Gastrocnemius medialis (tissue), 4 donors: Measurements from ENCODE around the gene EEF1A1. TPM values are rescaled to one million over a fixed set of nuclear protein-coding genes. Genes with fewer than 3 reads are reported as not detected.

Experiments
- ATAC-seq, 2 donors: fragments of 150-250 bp; one replicate each; pipeline ENCODE4 v1.9.1; 2016
- DNase-seq, 2 donors: peaks; one replicate each; pipeline ENCODE4 v3.0.0-alpha.2; 2019
- H3K27ac ChIP-seq, 4 donors: fragments of 200-600 bp; sonication (generic); 1 replicate in 1 of 4; 2 replicates in 3 of 4; pipeline ENCODE4 v1.5.1; 2016 to 2018; ENCODE audit warnings: mild to moderate bottlenecking in 2 of 4, moderate library complexity in 1 of 4
- H3K27me3 ChIP-seq, 3 donors: fragments of 200-600 bp; sonication (generic) in 2 of 3; 1 replicate in 1 of 3; 2 replicates in 2 of 3; pipeline versions ENCODE4 v1.5.1 to v1.6.0; 2016 to 2019; ENCODE audit warnings: mild to moderate bottlenecking in 1 of 3, moderate library complexity in 1 of 3
- H3K36me3 ChIP-seq, 2 donors: fragments of 200-600 bp; sonication (generic) in 1 of 2; one replicate each; pipeline ENCODE4 v1.5.1; 2017 to 2018
- H3K4me1 ChIP-seq, 2 donors: fragments of 200-600 bp; sonication (generic) in 1 of 2; one replicate each; pipeline ENCODE4 v1.5.1; 2016 to 2017; ENCODE audit warnings: mild to moderate bottlenecking in 2 of 2
- H3K4me3 ChIP-seq, 4 donors: fragments of 200-600 bp; sonication (generic) in 3 of 4; 1 replicate in 1 of 4; 2 replicates in 3 of 4; pipeline ENCODE4 v1.5.1; 2016 to 2019; ENCODE audit warnings: mild to moderate bottlenecking in 2 of 4
- H3K9me3 ChIP-seq, 3 donors: fragments of 200-600 bp; sonication (generic) in 2 of 3; 1 replicate in 1 of 3; 2 replicates in 2 of 3; pipeline ENCODE4 v1.5.1; 2016 to 2019
- POLR2A ChIP-seq, 2 donors: fragments of 450-650 bp; IDR thresholded peaks; one replicate each; pipeline ENCODE4 v1.6.1; 2017; ENCODE audit warnings: antibody characterized with exemption in 2 of 2, mild to moderate bottlenecking in 2 of 2, moderate library complexity in 2 of 2
- in situ Hi-C, 4 donors: fragments of 200-750 bp; cut with MboI; loops; one replicate each; pipeline versions ENCODE4 v1.15.0 to v1.8.0; 2017; ENCODE audit warnings: low sequenced_read_pairs in 4 of 4
- intact Hi-C: fragments of 100-400 bp; cut with DNase I; formaldehyde crosslinking; loops from one replicate; pipeline ENCODE4 v1.15.1; 2023; ENCODE audit warnings: low total_unique reads
- total RNA-seq, 4 donors: library from RNA; depleted of rRNA; stranded (reverse); fragments of >200 nt; gene quantifications; one replicate each; pipeline versions ENCODE4 v1.1.0 to v1.2.3, GENCODE V29; 2016
- TF ChIP-seq, protein P1 (sequence below), 5 experiments: fragments of 450-650 bp in 3 of 5; fragments of 200-600 bp in 2 of 5; sonication (generic) in 2 of 5; IDR thresholded peaks in 4 of 5; conservative IDR thresholded peaks in 1 of 5; 1 replicate in 4 of 5; 2 replicates in 1 of 5; pipeline ENCODE4 v1.5.1; 2016 to 2019; ENCODE audit warnings: antibody characterized with exemption in 5 of 5, mild to moderate bottlenecking in 3 of 5, moderate library complexity in 3 of 5

EEF1A1 gene
- total RNA-seq, 4 donors from 2014 or later, result 846 to 1,271 (median 1,198) TPM

DNA sequence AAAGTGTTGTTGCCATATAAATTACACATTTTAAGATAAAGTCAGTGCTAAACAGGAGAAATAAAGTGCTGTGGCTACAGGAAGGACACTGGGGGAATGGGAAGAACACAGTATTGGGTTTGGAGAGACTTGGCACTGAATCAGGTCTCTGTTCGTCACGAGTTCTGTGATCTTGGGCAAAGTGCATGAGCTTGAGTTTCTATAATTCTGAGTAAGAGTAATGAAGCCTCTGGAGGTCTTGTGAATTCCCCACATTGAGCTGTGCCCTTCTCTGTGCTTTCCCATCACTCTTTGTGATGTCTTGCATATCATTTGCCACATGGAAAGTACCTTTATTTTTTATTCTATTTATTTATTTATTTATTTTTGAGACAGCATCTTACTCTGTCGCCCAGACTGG lies 16.8 kb upstream of the EEF1A1 start:
- in situ Hi-C loops, result no loop called here
- ATAC-seq (no peak), DNase-seq (no peak)
- Histone ChIP-seq H3K9me3 (no peaks in the 10 kb centered on the region), H3K4me1 (no peaks in the 10 kb centered on the region), H3K27me3 (no peaks in the 10 kb centered on the region), H3K4me3 (no peak overlapping the region), H3K36me3 (no peaks in the 10 kb centered on the region), H3K27ac (no peak overlapping the region)
- intact Hi-C loops, result no loop called here
- TF ChIP-seq, protein P1, sequence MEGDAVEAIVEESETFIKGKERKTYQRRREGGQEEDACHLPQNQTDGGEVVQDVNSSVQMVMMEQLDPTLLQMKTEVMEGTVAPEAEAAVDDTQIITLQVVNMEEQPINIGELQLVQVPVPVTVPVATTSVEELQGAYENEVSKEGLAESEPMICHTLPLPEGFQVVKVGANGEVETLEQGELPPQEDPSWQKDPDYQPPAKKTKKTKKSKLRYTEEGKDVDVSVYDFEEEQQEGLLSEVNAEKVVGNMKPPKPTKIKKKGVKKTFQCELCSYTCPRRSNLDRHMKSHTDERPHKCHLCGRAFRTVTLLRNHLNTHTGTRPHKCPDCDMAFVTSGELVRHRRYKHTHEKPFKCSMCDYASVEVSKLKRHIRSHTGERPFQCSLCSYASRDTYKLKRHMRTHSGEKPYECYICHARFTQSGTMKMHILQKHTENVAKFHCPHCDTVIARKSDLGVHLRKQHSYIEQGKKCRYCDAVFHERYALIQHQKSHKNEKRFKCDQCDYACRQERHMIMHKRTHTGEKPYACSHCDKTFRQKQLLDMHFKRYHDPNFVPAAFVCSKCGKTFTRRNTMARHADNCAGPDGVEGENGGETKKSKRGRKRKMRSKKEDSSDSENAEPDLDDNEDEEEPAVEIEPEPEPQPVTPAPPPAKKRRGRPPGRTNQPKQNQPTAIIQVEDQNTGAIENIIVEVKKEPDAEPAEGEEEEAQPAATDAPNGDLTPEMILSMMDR (IDR thresholded peaks at IDR 0.05 in 4 of 5, conservative IDR thresholded peaks at IDR 0.05 in 1 of 5), result no peak
- TF ChIP-seq POLR2A (IDR thresholded peaks at IDR 0.05), result no peak

GRCh38 chr6:73534628-73535027 lies 13.8 kb upstream of the EEF1A1 start:
- intact Hi-C loops, result no loop called here
- no peak for ATAC-seq
- Histone ChIP-seq H3K9me3 (no peaks in the 10 kb centered on the region), H3K36me3 (no peaks in the 10 kb centered on the region), H3K27ac (no peak overlapping the region), H3K4me3 (no peak overlapping the region), H3K4me1 (no peaks in the 10 kb centered on the region), H3K27me3 (peaks cover 0 to 3% (median 0%) of the 10 kb centered on the region in 3 donors)
- TF ChIP-seq, protein P1 (IDR thresholded peaks at IDR 0.05 in 4 of 5, conservative IDR thresholded peaks at IDR 0.05 in 1 of 5), result no peak
- no peak for TF ChIP-seq POLR2A (IDR thresholded peaks at IDR 0.05)
- in situ Hi-C loops, result no loop called here
- no peak for DNase-seq

GRCh38 chr6:73532293-73532692 lies 11.5 kb upstream of the EEF1A1 start:
- Histone ChIP-seq H3K27me3 (peaks cover 0 to 9% (median 0%) of the 10 kb centered on the region in 3 donors), H3K4me1 (no peaks in the 10 kb centered on the region), H3K27ac (no peak overlapping the region), H3K36me3 (no peaks in the 10 kb centered on the region), H3K4me3 (no peak overlapping the region), H3K9me3 (no peaks in the 10 kb centered on the region)
- no peak for TF ChIP-seq POLR2A (IDR thresholded peaks at IDR 0.05)
- TF ChIP-seq, protein P1 (IDR thresholded peaks at IDR 0.05 in 4 of 5, conservative IDR thresholded peaks at IDR 0.05 in 1 of 5), result no peak
- DNase-seq (no peak), ATAC-seq (no peak)
- intact Hi-C loops (no loop called here), in situ Hi-C loops (no loop called here)

GRCh38 chr6:73528897-73529296 lies 8.1 kb upstream of the EEF1A1 start:
- H3K4me1 ChIP-seq, result no peaks in the 10 kb centered on the region
- no peak for DNase-seq
- H3K9me3 ChIP-seq, result no peaks in the 10 kb centered on the region
- H3K4me3 ChIP-seq, result no peak overlapping the region
- in situ Hi-C loops (loop anchor here in 1 of 4 donors (10.0 kb wide), 1 partner anchor 56 kb away; no protein-coding TSS in a partner anchor), intact Hi-C loops (no loop called here)
- H3K36me3 ChIP-seq, result no peaks in the 10 kb centered on the region
- TF ChIP-seq, protein P1 (IDR thresholded peaks at IDR 0.05 in 4 of 5, conservative IDR thresholded peaks at IDR 0.05 in 1 of 5), result no peak
- no peak for TF ChIP-seq POLR2A (IDR thresholded peaks at IDR 0.05)
- H3K27me3 ChIP-seq, result peaks cover 4 to 15% (median 10%) of the 10 kb centered on the region in 3 donors
- H3K27ac ChIP-seq, result no peak overlapping the region
- no peak for ATAC-seq
